HG03457 (cell line): ENCODE results near the gene PLEKHA5.
"Not testable (repeated sequence)": the region's sequence is repeated elsewhere in the genome, so short reads cannot be mapped to it uniquely, and the experiment has no call there.

Experiments used
- ATAC-seq: cut with Tn5 transposase; IDR thresholded peaks from one replicate; pipeline ENCODE4 v1.9.1; 2021; ENCODE audit warnings: moderate number of reproducible peaks; ENCODE audit not compliant: unreplicated experiment

Gene PLEKHA5, protein sequence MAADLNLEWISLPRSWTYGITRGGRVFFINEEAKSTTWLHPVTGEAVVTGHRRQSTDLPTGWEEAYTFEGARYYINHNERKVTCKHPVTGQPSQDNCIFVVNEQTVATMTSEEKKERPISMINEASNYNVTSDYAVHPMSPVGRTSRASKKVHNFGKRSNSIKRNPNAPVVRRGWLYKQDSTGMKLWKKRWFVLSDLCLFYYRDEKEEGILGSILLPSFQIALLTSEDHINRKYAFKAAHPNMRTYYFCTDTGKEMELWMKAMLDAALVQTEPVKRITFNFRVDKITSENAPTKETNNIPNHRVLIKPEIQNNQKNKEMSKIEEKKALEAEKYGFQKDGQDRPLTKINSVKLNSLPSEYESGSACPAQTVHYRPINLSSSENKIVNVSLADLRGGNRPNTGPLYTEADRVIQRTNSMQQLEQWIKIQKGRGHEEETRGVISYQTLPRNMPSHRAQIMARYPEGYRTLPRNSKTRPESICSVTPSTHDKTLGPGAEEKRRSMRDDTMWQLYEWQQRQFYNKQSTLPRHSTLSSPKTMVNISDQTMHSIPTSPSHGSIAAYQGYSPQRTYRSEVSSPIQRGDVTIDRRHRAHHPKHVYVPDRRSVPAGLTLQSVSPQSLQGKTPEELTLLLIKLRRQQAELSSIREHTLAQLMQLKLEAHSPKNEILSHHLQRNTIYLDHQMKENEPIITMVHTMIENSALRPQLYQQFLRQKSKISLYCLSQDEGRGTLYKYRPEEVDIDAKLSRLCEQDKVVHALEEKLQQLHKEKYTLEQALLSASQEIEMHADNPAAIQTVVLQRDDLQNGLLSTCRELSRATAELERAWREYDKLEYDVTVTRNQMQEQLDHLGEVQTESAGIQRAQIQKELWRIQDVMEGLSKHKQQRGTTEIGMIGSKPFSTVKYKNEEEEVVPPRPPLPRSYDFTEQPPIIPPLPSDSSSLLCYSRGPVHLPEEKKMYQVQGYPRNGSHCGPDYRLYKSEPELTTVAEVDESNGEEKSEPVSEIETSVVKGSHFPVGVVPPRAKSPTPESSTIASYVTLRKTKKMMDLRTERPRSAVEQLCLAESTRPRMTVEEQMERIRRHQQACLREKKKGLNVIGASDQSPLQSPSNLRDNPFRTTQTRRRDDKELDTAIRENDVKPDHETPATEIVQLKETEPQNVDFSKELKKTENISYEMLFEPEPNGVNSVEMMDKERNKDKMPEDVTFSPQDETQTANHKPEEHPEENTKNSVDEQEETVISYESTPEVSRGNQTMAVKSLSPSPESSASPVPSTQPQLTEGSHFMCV

DNA sequence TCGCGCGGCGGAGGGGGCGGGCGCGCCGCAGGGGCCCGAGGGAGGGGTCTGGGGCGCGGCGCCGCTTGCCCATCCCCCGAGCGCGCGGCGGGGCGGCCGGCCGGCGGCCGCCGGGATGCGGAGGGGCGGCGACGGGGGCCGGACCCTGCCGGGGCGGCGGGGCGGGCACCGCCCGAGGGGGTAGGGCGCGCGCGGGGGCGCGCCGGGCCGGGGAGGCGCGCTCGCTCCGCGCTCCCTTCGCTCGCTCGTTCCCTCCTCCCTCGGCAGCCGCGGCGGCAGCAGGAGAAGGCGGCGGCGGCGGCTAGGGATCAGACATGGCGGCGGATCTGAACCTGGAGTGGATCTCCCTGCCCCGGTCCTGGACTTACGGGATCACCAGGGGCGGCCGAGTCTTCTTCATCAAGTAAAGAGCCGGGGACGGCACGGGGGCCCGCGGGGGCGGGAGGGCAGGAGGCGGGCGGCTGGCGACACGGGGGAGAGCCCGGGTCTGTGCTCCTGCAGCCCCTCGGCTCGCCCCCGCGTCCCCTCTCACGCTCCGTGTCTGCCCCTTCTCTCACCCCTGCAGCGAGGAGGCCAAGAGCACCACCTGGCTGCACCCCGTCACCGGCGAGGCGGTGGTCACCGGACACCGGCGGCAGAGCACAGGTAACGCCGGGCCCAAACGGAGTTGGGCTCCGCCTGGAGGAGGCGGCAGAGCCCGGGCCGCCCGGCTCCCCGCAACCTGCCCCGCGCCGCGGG is at the start of gene PLEKHA5:
PLEKHA5 (plus strand) TSS at position 248 of the 738 bp plus-strand sequence; CDS start at position 315, 67 bp downstream.
- ATAC-seq = no peak

DNA sequence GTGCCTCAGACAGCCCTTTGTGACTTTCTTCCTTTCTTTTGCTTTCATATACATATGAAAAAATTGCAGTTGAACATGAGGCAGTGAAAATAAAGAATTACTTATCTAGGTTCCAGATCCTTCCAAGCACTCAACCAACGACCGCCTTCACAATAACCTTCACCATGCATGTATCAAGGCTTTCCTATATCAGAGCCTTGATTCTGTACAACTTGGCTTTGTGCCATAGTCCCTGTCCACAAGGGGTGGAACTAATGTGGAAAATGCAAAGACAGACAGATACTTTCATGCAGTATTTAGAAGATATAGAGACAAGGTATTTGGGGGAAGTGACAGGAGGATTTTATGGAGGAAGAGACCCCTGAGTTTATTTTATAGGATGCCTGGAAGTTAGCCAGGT is 48.6 kb upstream of the PLEKHA5 start:
- no peak for ATAC-seq

DNA sequence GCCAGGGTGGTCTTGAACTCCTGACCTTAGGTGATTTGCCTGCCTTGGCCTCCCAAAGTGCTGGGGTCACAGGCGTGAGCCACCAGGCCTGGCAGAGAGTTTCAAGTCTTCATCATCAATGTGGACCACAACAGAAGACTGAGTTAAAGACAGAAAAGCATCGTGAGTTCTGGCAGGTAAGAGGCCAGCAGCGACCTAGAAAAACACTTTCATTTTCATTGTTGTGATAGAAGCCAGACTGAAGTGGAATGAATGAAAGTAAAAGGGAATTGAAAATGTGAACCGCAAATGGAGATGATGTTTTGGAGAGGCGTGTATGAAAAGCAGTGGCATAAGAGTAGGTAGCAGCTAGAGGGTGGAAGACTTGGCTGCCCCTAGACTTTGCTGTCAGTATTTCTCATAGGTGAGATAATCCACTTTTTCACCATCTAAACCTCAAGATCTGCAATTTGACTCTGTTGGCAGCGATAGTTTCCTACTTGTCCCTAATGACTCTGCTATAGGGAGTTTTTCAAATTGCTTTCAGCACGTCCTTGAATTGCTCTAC is 47.1 kb upstream of the PLEKHA5 start:
- no peak for ATAC-seq

DNA sequence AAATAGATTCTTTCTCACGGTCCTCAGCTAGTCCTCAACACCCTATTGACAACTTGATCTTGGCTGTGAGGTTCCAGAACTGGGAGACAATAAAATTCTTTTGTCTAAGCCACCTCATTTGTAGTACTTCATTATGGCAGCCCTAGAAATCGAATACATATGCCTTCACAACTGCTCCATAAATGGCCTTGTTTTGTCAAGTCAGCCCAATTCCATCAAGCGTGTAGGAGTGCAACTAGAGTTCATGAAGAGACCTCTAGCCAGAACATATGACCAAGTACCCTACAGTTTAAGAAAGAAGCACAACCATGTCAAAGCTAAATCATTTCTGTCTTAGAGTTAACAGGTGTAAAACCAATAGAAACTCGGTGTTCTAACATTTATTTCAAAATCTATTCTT is 45.0 kb upstream of the PLEKHA5 start:
- ATAC-seq = no peak

DNA sequence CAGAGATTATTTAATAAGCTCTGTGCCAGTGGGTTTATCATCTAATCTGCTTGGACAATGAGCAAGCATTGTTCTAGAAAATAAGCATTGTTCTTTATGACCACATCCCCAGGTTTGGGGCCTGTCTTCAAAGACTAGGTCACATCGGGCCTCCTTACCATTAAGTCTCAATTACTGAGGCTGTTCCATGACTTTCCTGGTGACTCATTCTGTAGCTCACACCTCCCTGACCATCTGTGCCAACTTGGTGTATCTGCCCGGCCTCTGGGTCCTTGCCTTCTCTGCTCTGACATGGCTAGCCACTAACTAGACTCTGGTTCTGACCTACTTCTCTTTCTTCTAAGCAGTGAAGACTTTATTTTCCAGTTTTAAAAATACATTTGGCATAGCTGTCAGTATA is 44.4 kb upstream of the PLEKHA5 start:
- ATAC-seq = no peak

DNA sequence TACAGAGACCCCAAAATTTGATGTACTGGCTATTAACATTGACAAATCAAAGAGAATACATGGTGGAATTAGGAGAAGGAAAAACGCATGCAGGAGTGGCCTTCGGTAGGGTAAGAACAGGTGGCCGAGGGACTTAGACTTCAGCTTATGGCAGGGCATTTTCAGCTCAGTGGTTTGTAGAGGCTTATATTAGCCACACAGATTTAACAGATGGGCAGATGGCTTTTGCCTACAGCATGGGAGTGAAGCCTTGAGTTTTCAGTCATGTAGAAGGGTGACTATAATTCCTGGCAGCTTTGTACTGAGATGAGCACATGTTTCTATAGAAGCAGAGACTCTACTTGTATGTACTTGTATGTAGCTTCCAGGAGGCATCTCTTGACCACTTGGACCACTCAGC is 40.9 kb upstream of the PLEKHA5 start:
- ATAC-seq = no peak

DNA sequence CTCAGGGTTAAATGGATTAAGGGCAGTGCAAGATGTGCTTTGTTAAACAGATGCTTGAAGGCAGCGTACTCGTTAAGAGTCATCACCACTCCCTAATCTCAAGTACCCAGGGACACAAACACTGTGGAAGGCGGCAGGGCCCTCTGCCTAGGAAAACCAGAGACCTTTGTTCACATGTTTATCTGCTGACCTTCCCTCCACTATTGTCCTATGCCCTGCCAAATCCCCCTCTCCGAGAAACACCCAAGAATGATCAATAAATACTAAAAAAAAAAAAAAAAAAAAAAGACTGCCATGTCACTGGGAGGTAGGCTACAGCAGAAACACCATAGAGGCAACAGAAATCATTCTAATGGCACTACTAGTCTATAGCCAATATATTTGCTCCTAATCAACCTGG is 37.1 kb upstream of the PLEKHA5 start:
- ATAC-seq = not testable (repeated sequence)

DNA sequence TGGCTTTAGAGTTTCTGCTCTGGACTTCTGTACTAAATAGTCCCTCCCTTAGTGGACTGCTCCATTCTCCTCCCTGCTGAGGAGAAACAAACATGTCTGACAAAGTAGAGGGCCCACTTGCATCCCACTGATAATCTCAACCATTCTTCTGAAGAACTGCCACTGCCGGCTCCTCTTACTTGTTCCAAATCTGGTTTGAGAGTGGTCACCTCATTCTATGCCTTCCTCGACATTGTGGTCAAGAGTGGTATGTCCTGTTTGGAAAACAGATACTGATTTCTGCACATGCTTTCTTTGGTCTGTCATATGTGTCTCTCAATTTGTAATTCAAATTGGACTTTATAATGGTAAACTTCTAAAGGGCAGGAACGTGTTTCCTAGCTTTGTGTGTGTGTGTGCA is 36.3 kb upstream of the PLEKHA5 start:
- ATAC-seq = no peak

DNA sequence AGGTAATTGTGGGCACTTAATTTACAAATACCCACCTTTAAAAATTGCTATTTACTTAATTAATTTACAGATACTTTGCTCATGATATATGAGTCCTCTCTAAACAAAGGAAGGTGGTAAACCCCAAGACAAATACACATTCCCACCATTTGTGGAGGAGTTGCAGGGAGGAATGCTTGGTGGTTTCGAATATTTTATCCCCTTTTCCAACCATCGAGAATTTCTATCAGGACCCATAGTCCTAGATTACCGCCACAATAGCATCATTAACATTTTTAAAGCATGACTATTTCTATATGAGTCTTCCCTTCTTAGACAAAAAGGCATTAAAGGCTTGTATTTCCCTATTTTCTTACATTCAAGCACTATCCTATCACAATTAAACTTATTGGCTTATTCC is 34.2 kb upstream of the PLEKHA5 start:
- ATAC-seq = no peak

DNA sequence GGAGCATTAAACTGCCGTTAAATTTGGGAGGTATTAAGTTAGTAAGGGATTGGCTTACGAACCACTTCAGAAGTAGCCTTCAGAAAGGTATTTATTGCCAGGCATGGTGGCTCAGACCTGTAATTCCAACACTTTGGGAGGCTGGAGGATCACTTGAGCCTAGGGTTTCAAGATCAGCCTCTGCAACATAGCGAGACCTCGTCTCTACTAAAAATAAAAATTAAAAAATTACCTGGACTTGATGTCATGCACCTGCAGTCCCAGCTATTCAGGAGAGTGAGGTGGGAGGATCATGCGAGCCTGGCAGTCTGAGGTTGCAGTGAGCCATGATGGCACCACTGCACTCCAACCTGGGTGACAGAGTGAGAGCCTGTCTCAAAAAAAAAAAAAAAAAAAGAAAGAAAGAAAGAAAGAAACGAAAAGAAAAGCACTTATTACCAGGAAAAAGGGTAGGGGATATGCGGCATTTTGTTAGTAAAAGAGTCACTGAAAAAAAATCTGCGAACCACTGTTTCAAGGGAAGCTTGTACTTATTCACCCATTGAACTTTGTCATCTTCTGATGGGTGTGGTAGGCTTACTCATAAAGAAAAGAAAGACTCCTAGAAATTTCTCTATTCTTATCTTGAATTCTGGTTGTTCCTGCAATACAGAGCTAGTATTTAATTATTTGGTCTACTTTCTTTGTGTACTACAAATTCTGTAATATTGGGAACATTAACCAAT is 33.6 kb upstream of the PLEKHA5 start:
- ATAC-seq = no peak

DNA sequence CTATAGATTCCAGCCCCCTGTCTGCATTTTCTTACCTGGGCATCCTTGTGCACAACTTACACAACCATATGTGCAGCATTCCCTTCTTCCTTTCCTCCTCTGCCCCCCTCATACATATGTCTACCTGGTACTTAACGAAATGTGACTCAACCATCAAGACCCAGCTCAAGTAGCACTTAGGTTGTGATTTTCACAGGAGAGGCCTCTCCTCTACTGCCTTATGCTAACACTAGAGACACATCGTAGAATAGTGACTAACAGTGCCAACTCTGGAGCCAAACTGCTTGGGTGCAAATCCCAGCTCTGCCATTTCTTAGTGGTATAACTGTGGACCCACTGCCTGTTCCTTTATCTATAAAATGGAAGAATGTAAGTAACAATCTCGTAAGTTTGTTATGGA is 24.1 kb upstream of the PLEKHA5 start:
- ATAC-seq = no peak

DNA sequence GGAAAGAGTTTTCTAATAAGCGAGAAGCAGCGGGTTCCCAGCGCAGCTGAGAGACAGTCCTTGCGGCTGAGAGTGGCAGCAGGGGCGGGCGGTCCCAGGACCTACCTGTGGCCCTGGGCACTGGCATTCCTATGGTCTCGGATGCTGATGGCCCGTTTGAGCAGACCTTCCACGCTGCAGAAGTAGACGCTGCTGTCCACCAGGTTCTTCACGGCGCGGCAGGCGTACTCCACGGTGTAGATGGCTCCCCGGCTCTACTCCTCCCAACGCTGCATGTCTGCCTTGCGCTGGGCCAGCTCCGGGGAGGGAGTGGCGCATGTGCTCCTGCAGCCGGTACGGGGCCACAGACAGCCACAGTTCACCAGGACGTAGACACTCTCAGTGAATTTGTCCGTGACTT is 21.8 kb upstream of the PLEKHA5 start:
- no peak for ATAC-seq

DNA sequence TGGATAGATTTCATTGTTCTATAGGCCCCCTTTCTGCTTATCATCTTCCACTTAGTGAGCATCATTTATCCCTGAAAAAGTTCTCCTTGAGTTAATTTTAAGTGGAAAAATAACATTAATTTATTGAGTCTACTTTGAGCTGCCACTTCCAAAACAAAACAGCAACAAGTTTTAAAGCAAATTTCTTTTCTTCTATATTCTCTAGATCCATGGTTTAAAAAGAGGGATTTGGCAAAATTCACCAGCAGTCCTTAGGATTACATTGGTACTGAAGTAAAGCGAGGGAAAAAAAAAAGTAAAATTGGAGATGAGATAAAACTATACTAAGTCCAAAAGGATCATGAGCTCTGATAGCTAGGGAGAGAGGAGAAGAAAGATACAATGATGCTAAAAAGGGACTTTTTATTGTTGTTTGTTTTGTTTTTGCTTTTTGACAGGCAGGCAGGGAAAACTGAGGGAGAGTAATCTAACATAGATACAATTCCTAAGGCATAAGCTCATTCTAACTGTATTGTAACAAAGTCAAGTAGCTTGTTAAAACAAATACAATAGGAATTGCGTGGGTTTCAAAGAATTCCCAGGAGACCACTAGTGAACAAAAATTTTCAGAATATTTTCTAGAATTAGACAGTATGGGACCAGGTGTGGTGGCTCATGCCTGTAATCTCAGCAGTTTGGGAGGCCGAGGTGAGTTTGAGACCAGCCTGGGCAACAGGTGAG is 19.2 kb upstream of the PLEKHA5 start:
- ATAC-seq = no peak

DNA sequence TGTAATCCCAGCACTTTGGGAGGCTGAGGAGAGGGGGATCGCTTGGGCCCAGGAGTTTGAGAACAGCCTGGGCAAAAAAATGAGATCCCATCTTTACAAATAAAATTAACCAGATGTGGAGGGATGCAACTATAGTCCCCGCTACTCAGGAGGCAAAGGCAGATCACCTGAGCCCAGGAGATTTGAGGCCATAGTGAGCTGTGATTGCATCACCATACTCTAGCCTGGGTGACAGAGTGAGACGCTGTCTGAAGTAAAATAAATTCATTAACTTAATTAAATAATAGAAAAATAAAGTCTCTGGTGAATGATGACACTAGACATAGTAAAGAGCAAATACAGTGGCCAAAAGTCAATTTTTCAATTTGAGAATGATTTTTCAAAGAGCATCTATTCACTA is 16.1 kb upstream of the PLEKHA5 start:
- ATAC-seq = no peak

DNA sequence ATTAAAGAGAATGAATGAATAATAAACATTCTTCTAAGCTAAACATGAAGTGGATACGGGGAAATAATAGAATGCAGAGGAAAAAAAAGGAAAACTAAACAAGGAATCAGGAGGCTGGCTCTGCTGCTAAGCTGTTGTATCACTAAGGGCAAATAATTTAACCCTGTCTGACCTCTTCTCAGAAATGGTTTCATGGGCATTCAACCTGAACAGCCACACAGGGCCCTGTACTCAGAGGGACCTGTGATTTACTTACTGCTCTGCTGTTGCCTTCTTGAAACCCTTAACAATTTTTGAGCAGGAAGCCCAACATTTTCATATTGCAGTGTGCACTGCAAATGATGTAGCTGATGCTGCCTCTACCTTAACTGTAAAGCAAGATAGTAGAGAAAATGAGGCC is 14.2 kb upstream of the PLEKHA5 start:
- ATAC-seq = no peak

DNA sequence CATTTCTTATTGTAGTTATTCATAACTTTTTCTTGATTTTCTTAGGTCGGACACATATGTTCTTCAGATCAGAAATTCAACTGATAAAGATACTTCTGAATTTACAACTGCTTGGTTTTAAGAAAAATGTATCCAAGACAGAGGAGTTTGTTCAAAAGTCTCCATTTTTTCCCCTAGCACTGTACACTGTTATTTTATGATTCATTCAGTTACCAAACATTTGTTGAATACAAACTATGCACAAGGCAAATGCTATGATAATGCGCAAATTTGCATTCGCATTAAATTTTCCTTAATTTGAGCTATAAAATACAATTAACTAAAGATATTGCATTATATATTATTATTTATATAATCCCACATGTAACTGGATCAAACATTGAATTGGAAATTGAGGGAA is 10.1 kb upstream of the PLEKHA5 start:
- no peak for ATAC-seq

DNA sequence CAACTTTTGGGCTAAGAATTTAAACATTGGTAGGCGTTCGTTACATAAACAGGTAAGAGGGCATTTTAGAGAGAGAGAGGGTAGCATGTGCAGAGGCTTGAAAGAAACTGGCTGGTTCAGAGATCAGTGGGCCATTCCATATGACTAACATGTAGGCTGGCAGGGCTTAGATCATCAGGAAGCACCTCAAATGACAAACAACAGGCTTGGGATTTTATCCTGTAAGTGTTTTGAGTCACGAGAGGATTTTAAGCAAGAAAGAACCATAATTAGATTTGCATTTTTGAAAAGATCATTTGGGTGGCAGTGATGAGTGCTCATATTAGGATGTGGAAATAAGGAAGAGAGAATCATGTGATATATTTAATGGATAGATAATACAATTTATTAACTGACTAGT is 8.7 kb upstream of the PLEKHA5 start:
- no peak for ATAC-seq

DNA sequence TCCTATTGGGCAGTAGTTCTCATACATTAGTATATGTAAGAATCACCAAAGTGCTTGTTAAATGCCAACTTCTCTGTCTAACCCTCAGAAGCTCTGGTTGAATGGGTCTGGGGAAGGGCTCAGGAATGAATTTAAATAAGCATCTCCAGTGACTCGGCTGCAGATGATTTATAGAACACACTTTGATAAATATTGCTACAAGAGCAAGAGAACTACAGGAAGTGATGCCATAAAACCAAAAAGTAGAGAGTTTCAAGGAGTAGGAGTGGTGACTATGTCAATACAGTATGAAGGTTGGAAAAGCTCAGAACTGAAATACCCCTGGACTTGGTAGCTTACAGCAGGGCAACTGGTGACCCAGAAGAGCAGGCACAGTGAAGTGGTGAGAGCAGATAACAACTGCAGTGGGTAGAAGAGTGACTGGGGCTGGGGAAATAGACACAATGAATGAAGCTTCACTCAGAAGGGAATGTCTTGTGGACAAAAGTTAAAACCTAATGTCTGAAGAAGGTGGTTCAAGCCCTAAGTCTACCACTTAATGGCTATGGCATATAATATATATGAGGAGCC is 8.0 kb upstream of the PLEKHA5 start:
- no peak for ATAC-seq

DNA sequence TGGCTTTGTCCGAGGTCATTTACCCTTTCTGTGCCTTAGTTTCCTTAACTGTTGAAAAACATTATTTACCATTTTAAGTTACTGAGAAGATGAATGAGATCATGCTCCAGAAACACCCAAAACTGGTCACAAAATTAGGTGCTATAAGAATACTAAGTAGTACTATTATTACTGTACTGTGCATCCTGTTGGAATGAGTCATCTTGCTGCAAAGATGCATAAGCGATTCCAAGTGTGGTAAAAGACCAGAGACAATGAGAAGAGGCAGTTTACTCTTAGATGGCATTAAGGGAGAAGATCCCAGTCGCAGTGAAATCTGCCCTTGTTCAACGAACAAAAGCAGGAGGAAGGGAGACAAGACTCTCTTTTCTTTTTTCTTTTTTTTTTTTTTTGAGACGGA is 4.2 kb upstream of the PLEKHA5 start:
- ATAC-seq = no peak
